HG03571 (cell line): Measurements from ENCODE around the gene MCRIP1.

Source experiments
- ATAC-seq: cut with Tn5 transposase; IDR thresholded peaks from one replicate; pipeline ENCODE4 v1.9.1; 2021; ENCODE audit not compliant: unreplicated experiment

MCRIP1 gene

DNA sequence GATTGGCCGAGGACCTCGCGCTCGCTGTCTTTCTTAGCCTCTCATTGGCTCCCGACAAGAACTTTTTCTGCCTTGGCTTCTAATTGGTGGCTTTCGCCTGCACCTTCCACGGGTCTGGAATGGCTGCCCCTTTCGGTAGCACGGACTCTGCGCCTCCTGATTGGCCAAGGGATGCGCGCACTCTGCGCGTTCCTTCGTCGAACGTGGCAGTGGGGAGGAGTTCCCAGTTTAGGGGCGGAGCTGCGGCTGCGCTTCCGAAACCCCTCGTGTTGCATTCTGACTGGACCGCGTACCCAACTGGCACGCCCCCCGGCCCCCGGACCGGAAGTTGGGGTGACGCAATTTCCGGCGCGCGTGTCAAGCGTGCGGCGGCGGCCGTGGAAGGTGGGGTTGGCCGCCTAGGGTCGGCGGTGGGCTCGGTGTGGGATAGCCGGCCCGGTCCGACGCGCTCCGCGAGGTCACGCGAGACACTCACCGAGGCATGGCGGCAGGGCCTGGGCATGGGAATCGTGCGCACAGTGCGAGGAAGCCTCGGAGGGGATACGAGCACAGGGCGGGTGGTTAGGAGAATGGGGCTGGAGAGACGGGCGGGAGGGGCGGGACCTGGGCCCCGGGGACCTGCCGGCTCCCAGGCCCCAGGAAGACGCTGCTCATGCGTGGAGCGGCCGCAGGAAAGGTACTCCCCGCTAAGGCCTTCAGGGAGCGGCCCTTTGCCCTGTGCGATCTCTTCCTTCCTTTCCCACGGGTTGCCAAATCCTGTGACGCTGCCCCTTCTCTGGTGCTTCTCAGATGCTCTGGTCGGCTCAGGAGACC is 27.9 kb upstream of the MCRIP1 start:
- peak; percentile 73 for ATAC-seq

DNA sequence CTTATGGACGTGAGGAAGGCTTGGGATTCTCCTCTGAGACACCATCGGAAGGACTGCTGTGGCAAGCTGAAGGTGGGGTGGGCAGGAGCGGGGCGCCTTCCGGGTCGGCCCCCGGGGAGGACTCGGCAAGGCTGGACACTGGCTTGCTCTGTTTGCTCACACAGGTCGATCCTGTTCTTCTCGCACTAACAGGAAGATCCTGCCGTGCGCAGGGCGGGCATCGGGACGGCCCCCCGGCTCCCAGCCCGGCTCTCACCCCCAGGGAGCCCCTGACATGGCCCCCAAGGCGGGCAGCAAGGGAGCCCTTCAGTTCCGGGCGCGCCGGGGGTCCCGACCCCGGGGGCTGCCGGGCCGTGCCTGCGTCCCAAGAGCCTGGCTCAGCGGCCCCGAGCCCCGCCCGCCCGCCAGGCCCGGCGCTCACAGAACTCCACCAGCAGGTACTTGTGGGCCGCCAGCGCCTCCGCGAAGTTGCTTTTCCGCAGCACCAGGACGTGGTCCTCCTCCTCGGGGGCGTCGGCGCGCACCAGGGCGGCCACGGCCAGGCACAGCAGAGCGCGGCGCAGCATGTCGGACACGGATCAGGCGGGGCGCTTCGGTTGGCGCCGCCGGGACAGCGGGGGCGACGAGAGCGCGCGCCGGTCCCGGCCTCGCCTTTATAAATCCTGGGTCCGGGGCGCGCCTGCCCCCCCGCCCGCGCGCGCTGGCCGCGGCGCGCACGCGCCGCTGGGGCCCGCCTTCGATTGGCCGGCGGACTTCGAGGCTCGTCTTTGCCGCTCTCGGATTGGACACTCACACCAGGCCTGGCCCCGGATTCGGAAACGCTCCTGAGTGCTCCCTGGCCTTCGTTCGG is 27.0 kb upstream of the MCRIP1 start, which contains the start of gene P4HB:
TSS of gene P4HB (minus strand) at position 630 of the 850 bp plus-strand sequence. CDS start at position 566, 64 bp downstream.
- peak; percentile 70 for ATAC-seq

DNA sequence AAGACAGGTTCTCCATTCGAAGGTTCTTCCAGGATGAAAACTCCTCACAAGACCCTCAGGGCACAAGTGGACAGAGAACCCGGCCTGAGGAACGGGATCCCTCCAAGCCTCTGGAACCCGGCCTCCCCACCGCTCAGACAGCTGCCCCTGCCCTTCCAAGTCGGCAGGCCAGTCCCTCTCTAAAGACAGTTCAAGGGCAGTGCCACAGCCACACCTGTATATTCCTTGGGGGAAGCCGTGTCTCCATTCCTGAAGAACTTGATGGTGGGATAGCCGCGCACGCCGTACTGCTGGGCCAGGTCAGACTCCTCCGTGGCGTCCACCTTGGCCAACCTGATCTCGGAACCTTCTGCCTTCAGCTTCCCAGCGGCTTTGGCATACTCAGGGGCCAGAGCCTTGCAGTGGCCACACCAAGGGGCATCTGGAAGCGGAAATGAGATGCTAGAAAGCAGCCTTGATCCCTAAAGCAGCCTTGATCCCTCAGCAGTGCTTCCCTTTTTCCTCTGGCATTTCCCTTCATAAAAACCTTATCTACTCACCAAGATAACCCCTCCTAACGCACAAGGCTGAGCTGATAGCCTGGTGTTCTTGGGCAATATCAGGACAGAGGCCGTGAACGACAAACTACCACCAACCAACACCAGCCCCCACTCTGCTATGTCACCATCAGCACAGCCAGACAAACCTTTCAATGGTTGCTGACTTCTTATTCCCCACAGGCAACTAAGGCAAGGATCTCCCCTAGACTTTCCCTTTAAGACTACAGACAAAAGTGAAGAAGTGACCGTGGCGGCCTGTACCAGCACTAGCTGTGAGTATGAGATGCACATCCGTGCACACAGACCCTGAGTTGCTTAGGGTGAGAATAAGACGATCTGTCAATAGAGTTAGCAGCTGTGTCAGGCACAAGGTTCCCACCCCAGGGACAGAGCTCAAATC is 26.1 kb upstream of the MCRIP1 start:
- ATAC-seq: no peak

DNA sequence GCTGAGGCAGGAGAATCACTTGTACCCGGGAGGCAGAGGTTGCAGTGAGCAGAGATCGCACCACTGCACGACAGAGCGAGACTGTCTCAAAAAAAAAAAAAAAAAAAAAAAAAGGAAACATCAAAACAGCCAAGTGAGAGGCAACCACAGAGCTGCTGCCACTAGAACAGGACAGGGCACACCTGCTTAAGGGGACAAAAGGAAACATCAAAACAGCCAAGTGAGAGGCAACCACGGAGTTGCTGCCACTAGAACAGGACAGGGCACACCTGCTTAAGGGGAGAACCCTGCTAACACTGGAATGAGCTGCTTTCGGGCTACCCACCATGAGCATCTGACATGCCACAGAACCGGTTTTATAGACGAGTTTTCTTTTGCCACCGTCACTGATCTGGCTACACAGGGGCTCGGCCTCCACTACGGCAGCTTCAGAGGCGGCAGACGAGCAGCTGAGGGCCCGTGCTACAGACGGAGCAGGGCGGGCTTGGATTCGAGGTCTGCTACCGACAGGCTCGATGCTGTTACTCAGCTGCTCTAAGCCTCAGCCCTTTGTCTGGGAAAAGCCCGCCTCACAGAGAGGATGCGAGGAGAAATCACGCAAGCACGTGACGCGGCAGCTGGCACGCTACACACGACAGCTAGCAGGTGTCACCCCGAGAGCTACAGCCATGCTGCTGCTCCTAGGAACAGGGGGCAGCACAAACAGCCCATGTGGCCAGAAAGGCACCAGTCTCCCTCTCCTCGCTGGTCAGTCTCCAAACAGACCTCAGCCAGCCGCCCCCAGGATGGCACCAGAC is 25.3 kb upstream of the MCRIP1 start:
- no peak for ATAC-seq

DNA sequence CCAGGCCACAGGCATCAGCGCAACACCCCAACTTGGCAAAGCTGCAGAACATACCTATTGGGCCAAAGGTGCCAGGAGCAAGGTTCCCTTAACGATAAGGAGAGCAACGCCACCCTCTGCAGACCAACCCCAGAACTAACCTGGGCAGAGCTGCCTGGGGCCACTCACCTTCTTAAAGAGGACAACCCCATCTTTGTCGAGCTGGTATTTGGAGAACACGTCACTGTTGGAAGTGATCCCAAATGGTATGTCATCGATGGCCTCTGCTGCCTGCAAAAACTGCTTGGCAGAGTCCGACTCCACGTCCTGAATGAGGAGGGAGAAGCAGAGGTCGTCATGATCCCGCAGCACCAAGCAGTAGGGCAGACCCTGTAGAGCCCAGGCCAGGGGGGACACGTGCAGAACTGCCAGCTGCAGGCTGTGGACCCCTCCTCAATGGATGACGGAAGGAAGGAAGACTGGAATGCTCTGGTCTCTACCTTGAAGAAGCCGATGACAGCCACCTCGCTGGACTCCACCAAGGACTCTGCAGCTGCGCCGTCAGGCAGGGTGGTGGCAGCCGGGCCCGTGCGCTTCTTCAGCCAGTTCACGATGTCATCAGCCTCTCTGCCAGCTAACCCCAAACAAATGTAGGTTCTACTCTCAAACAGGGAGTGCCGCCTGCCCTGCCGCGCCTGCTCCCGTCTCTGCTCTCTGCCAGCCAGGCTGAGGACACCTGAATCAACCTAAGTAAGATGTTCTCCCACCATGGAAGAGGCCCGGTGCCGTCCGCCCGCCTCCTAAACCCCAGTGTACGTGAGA is 22.1 kb upstream of the MCRIP1 start:
- ATAC-seq: no peak

DNA sequence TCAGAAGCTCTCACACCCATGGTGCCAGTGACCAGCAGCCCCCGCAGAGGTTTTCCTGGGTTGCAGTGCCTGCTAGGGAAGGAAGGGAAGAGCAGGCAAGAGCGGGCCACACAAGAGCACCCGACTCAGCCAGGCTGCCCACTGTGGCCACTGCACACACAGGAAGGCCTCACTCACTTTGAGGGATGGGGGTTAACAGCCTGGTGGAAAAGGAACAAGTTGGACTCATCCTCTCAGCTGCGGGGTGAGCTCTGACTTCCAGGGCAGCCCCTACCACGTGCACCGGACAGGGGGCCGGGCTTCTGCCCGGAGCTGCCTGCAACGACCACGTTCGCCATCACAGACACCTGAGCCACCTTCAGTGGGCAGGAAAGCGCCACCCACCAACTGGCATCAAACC is 19.1 kb upstream of the MCRIP1 start:
- ATAC-seq: no peak

DNA sequence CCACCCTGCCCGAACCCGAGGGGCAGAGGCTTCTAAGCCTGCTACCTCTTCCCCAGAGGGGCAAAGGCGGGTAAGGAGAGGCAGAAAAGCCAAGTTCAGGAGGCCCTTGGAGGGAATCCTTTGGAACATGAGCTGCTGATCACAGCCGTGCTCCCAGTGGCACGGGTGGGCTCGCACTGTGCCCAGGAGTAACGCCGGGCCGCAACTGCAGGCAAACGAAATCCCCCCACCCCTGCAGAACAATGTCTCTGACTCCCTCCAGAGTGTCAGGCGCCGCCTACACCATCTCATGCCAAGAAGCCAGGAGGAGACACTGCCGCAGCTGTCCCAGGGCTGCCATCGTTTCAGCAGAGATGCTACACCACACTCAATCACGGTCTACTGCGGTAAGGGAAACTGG is 18.3 kb upstream of the MCRIP1 start:
- ATAC-seq: no peak

DNA sequence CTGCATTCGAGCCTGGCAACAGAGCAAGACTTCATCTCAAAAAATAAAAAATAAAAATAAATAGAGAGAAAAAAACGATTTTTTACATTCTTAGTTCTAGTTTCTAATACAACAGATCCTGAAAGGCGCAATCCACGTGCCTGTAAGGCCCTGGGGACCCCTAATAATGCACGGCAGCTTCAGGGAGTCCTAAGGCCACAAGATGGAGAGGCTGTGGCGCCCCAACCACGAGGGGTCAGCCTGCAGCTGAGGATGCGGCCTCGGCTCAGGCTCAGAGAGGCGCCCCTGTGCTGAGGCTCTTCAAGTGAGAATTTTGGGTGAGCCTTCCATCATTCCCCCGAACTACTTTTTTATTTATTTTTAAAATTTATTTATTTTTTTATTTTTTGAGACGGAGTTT is 16.4 kb upstream of the MCRIP1 start:
- no peak for ATAC-seq

DNA sequence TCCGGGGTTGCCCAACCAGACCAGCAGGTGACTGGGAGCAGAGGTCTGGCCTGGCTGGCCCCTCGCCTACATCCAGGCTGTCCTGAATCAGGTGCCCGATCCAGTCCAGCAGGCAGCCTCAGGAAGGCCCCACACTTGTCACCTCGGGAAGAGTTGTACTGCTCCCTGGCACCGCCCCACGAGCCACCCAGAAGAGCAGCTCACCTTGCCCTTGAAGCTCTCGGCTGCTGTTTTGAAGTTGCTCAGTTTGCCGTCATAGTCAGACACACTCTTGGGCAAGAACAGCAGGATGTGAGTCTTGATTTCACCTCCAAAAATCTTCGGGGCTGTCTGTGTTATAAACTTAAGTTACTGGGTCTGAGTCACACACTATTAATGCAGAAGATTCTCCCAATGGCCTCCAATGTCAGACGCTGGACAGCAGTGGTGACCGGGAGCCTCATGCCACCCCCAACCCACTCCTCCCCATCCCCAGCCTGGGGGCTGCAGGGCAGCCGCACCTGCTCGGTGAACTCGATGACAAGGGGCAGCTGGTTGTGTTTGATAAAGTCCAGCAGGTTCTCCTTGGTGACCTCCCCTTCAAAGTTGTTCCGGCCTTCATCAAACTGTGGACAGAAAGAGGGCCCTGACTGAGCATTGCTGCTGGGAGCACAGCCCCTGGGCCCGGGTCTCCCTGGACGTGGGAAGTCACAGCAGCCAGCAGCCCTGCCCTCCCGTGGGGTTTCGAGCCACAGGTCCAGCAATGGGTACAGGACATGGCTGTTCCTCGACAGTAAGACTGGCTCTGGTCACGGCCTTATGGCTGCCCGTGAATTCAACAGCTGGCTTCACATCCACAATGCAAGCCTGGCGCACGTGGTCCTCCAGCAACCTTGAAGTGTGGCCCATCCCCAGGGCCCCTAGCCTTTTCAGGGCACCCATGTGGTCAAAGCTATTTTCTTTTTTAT is 13.9 kb upstream of the MCRIP1 start:
- ATAC-seq: no peak

DNA sequence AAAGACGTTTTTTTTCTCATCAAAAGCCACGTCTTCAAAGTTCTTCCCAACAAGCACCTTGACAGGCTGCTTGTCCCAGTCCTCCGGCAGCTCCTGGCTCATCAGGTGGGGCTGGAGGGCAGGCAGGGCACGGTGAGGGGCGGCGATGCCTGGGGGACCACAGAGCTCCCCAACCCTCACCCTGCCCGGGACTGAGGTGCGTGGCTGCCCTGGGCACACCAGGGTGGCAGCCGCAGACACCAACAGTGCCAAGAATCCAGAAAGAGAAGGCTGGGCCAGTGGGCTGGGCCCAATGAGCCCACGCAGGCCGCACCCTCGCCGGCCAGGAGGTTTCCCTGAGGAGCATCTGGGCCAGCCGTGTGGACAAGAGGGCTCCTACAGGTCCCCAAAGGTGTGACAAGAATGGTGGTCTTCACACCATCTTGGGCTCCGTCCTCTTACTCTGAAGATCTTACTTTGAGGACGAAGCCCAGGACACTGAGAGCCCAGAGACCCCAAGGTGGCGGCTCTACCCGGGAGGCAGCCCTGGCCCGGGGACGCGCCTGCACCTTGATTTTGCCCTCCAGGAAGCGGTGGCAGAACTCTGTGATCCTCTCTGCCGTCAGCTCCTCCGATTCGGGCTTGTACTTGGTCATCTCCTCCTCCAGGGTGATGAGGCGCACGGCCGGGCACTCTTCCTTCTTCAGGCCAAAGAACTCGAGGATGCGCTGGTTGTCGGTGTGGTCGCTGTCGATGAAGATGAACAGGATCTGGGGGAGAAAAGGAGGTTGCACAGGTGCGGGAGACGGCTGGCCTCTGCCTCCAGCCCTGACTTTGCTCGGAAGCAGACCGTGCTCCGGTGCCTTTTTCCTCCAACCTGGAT is 13.0 kb upstream of the MCRIP1 start:
- no peak for ATAC-seq

DNA sequence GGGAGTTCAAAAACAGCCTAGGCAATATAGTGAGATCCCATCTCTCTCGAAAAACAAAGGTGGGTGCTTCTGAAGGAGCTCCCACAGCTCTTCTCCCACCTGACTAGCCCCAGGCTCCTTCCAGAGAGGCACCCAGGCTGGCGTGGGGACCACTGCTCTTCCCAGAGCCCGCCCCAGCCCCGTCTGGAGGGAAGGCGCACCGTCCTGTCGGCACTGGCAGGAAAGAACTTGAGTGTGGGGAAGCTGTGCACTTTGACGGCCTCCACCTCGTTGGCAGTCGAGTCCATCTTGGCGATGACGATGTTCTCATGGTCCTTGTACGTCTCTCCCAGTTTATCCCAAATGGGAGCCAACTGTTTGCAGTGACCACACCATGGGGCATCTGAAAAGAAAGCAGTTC is 12.3 kb upstream of the MCRIP1 start:
- no peak for ATAC-seq

DNA sequence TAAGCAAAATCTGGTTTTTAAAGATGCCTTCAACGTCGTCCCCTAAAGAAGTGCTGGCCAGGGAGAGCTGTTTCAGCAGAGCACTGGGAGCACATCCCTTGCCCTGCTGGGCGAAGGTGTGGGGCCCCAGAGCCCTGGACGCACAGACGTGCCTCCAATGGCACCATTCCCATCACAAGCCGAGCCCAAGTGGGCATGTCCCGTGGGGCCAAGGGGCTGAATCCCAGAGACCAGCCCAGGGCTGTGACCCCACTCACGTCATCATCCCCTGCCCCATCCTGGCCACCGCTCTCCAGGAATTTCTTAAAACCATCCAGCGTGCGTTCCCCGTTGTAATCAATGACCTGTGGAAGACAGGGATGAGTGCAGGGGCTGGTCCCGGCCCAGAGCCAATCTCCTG is 11.8 kb upstream of the MCRIP1 start:
- ATAC-seq: no peak

DNA sequence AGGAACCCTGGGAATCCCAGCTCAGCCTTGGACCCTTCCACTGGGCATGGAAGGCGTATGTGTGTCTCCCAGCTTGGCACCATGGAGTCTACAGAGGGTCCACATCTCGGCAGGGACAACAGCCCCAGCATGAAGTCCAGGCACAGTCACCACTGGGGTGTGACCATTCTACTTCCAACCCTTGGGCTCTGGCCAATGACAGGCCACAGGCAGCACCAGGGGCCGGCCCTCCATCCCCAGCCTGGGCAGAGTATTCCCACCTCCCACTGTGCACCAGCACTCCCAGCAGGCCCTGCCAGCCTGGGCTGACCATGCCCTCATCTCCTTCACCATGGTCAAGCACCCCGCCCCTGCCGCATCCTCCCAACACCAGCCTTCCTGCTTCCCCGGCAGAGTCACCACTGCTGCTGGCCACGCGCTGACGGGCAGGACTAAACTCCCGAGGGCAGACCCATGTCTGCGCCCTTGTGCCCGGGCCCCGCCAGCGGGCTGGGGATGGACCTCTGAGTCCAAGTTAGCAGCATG is 11.3 kb upstream of the MCRIP1 start:
- ATAC-seq: no peak

DNA sequence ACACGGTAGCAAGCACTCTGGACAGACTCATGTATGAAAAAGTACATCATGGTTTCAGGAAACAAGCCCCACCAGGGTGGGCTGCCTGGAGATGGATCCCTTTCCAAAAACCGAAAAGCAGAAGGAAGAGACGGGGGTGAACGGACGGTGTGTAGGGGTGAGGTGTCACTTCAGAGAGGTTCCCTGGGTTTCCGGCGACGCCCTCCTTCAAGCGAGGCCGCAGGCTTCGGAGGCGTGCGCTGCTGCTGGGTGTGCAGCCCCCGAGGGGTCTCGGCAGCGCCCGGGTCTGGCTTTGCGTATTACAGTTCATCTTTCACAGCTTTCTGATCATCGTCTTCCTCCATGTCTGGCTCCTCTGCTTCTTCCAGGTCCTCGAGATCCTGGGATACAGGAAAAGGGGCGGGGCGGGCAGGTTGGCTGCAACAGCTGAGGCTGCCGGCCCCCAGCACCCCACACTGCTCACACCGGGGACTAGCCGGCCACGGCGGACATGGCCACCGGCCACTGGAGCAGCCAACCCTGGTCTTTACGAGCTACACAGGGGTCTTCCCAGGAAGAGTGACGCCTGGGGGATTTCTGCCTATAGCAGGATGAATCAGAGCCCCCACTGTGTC is 10.7 kb upstream of the MCRIP1 start:
- no peak for ATAC-seq

DNA sequence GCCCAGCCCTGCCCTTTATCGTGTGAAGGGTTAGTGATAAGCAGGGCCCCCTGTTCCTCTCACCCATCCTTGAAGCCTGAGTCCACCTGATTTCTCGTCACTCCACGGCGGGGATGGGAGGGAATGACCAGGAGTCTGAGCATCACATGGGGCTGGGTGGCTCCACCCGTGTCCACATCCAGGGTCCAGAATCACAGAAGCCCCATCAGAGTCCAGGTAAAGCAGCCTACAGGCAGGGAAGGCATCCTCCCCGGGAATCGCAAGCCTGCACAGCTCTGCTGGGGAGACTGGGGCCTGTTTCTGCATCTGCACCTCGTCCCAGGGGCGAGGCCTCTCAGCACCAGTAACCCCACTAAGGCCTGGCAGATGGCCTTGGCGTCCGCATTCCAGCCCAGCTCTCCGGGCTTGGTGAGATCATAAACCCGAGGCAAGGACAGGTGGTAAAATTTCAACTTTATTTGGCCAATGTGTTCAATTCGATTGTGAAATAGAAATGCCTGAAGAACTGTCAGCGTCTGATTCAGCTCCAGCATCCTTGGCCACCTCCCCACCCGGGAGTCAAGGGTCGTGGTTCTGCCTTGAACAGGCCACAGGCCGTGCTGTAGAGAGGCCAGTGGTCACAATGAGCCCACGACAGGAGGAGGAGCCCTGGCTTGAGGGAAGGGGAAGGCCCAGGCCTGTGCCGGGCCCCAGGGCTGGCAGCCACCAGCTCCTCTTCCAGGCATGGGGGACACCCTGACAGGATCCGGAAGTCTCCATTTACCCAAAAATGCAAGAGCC is 9.8 kb upstream of the MCRIP1 start:
- ATAC-seq: no peak

DNA sequence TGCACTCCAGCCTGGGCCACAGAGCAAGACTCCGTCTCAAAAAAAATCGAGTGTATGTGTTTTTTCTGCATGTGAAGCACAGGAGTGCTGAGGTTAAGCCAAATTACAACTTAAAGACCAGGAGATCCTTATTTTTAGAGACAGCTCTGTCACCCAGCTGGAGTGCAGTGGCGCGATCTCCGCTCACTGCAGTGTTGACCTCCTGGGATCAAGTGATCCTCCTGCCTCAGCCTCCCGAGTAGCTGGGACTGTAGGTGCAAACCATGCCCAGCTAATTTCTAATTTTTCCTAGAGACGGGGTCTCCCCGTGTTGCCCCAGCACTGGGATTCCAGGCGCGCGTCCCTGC is 9.3 kb upstream of the MCRIP1 start:
- no peak for ATAC-seq
